GM19438 (cell line): ENCODE measurements around the gene OR9Q1.
"Not testable (repeated sequence)": the region's sequence is repeated elsewhere in the genome, so short reads cannot be mapped to it uniquely, and the experiment has no call there.

Experiments
- ATAC-seq: cut with Tn5 transposase; IDR thresholded peaks from one replicate; pipeline ENCODE4 v1.9.1; 2021; ENCODE audit warnings: low read depth; ENCODE audit not compliant: unreplicated experiment

Gene OR9Q1

DNA sequence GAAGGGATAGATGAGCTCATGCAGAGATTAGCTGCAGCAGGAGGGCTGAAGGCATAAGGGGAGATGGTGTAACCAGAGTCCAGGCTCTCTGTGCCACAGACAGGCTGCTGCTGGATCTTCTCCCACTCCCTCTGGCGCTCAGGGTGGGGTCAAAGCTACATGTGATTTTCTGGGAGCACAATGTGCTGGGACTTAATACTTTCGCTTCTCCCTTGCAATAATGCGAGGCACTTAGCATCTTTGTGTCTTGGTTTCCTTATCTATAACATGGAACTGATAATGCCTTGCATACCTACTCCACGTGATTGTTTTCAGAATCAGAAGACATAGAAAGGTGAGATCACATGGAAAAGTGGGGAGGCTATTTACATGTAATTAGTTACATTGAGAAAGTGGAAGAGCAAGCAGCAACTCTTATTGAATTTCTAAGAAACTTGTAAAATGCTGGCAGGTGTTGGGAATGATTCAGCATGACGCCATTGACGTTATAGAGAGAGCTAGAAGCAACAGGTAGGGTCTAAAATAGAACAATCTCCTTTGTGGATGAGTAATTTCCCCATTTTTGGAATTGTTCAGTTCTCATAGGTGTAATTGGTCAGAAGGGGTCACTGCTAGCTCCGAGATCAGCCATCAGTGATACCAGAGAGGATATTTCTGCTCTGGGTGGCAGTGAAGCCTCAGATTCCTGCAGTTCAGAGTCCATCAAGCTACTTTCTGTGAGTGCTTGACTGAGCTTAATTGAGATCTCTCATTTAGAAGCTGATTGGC lies 109.8 kb downstream of the OR9Q1 start:
- no peak for ATAC-seq

DNA sequence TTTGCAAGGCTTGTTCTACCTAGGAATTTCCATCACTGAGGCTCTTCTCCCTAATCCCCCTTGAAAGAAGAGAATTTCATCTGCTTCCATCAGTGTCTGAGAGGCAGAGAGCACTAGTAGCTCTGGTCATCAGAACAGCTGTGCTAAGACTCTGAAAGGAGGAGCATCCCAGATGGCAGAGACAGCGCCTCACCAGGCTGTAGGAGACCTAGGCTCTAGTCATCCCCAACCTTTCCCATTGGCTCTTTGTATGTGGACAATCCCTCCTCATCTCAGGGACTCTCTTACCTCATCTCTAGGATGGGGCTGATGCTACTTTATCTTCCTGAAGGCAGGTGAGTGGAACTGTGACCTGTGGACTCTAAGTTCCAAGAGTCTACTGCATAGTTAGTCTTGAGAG lies 110.5 kb downstream of the OR9Q1 start:
- ATAC-seq = no peak

DNA sequence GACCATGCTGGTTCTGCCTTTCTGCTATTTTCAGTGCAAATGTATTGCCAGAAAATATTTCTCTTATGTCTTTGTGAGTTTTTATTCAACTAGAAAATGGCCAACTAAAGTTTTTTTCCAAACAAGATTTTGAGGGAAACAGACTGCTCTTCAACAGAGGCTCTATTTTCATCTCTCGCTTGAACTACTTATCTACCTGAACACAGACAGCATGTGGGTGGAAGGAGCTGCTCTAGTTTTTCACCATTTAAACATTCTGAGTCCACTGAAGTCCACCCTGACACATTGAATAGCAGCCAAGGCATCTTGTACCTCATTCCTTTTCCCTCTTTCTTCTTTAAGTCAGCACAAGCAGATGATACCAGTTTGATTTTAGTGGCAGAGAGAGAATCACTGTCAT lies 111.5 kb downstream of the OR9Q1 start:
- ATAC-seq = no peak

- ATAC-seq = no peak
Measured at GRCh38 chr11:58142761-58143160, 119.1 kb downstream of the OR9Q1 start.

DNA sequence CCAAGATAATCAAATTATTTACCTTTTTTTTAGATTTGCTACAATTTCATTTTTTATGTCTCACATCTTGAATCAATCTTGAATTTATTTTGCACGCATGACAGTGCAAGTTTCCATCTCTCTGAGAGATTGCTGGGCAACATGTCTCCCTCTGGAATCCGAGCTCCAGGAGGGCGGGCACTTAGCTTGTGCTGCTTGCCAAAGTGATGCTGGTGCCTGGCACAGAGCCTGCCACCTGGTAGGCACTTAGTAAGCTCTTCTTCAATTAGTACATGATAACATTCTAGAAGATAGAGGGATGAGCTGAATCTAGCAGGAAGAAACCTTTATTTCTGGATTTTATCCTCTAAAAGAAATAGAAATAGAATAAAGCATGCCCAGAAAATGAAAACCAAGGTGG lies 129.1 kb downstream of the OR9Q1 start:
- ATAC-seq = no peak

DNA sequence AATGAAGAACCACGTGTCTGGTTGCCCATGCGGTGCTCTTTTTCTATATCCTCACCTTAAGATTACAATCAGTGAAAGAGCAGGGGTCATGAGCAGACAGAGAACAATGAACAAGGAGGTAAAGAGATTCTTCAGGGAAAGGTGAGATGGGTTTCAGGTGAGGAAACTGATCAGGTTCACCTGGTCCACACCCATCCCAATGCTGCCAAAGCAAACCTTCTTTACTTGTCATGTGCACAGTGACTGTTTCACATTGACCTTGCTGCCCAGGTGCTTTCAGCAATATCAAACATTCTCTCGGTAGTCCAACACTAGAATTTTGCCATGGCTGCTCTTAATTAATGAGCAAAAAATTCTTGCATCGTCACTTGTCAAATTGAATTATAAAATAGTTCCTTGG lies 140.7 kb downstream of the OR9Q1 start:
- ATAC-seq = no peak

GRCh38 chr11:58164990-58165389 lies 141.3 kb downstream of the OR9Q1 start:
- ATAC-seq = no peak

DNA sequence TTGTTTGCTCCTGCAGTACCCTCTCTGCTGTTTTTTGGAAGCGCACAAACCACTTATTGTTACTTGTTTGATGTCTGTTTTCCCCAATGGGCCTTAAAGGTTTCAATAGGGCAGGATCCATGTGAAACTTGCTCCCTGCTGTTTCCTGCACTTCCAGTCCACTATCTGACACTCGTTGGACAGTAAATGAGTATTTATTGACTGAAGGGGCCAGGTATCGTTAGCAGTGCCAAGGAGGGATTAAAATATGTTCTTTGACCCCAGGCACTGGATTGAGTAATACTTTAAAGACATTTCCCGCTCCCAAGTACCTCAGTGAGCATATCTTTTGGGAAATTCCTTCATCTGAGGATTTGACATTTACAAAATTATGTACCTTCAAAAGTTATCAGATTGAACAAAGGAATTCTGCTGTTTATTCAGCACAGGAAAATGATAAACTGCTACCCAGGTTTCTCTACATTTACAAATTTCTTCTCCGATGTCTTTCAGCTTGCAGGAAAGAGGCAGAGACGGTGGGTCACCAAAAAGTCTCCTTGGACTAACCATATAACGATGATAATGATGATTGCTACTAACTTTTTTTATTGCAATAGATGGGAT lies 141.9 kb downstream of the OR9Q1 start:
- no peak for ATAC-seq

DNA sequence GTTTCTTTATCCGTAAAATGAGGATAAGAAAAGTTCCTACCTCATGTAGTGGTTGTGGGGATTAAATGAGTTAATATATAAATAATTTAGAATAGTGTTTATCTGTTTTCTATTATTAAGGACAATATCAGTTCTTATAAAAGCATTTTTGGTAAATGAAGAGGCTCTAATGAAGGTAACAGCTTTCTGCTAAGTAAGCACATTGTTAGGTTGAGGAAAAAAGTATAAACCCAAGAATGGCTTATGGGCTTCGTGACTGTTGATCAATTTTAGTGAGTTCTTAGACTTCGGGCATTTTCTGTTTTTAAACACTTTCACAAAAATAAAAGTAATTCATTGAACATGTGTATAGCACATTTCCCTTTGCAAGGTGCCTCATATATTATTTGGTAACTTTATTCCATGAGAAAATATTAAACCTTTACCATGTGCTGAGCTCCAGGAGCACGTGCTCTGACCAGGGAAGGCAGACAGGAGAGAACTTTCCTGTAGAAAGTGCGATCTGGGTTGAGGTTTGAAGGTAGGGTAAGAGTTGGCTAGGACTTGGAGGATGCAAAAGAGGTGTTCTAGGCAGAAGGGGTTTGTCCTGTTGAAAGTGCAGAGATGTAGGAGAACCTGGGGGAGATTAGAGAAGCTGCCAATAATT lies 153.9 kb downstream of the OR9Q1 start:
- no peak for ATAC-seq

- no peak for ATAC-seq
Measured at GRCh38 chr11:58178444-58178843, 154.8 kb downstream of the OR9Q1 start.

DNA sequence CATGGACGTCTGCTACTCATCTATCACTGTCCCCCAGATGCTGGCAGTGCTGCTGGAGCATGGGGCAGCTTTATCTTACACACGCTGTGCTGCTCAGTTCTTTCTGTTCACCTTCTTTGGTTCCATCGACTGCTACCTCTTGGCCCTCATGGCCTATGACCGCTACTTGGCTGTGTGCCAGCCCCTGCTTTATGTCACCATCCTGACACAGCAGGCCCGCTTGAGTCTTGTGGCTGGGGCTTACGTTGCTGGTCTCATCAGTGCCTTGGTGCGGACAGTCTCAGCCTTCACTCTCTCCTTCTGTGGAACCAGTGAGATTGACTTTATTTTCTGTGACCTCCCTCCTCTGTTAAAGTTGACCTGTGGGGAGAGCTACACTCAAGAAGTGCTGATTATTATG lies 156.0 kb downstream of the OR9Q1 start:
- no peak for ATAC-seq

GRCh38 chr11:58186938-58187337 lies 163.3 kb downstream of the OR9Q1 start:
- ATAC-seq = no peak

DNA sequence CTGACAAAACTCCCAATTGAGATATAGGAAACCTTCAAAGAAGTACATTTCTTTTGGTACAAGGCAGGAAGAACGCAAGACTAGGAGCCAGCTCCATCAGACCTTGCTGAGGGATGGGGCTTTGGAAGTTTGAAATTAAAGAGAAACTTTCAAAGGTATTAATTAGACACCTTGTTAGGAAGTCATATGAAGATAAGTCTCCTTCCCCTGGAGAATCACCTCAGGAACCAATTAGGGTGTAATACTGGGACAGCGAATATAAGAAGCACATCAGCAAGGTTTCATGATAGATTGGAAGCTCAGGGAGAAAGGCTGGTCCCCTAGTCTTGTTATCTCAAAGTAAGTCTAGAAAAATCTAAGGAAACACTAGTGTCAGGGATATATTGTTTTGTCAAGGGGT lies 165.1 kb downstream of the OR9Q1 start, which contains the start of gene OR9Q2:
Gene OR9Q2, plus strand, starts transcription at position 301 of the 400 bp plus-strand sequence. CDS start 1,421 bp downstream, outside the sequence.
- no peak for ATAC-seq

GRCh38 chr11:58192229-58192628 lies 168.5 kb downstream of the OR9Q1 start:
- no peak for ATAC-seq

DNA sequence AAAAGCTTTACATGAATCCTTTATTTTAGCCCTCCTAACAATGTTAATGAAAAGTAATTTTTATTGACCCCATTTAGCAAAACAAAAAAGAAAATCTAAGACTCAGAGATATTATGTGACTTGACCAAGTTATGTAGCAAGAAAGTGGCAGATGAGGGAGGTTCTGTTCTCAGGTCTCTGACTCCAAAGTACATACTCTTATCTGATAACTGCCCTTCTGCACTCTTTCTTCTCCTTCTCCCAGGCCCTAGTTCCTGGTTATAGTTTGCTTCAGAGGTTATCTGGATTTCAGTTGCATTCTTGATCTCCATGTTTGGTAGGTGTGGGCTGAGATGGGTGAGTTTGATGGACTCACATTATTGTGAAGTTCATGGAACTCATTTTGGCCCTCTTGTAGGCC lies 169.7 kb downstream of the OR9Q1 start:
- ATAC-seq = no peak

GRCh38 chr11:58195939-58196338 lies 172.3 kb downstream of the OR9Q1 start:
- no peak for ATAC-seq

DNA sequence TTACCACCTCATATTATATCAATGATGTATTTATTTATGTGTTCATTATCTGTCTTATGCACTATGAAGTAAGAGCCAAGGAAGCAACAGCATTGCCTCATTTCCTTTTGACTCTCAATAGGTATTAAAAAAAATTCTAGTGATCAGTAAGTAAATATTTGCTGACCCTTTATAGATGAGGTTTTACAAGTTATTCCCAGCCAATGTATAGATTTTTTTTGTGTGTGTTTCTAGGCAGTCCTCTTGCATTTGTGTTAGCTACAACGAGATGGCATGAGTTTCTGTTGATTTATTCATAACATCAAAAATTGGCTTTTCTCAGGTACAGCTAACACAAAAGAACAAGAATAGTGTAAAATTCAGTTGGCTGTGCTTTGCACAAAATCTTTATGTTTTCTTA lies 175.6 kb downstream of the OR9Q1 start:
- no peak for ATAC-seq

DNA sequence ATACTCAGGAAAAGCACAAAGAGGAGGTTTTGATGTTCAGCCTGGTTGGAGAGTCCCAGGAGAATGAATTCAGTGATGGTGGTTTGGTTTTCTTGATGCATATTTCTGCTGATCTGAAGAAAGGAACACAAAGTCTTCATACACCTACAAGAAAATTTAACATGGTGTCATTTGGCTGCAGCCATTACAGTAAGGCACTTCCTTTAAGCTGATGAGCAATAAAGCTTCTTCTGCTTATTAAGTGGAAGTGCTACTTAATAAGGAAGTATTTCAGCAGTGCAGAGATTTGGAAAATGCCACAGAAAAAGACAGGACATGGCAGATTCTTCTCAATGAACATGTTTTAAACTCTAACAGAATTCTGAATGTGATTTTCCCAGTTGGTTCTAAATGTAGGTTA lies 180.4 kb downstream of the OR9Q1 start, which contains the start of gene OR1S2:
Gene OR1S2, minus strand, starts transcription at position 101 of the 400 bp plus-strand sequence. Its CDS starts 0 bp downstream, at position 101.
- no peak for ATAC-seq

DNA sequence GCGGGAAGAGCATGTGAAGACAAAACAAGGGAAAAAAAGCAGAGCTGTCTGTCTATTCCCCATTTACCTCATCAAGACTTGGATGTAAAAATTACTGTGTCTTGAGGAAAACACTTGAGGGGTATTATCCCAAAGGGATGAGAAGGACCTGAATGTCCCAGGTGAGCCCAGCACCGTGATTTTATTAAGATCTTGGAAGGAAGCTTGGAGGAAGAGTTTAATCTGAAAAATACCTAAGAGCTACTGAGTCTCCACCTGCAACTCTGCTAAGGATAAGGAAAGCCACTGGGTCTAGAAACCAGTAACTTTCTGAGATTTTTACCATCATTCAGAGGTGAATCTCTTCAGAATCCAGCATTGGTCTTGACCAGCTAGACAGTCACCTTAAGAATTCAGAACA lies 188.7 kb downstream of the OR9Q1 start, which contains the start of gene OR1S1:
Gene OR1S1, plus strand, starts transcription at position 301 of the 400 bp plus-strand sequence.
- not testable (repeated sequence) for ATAC-seq

DNA sequence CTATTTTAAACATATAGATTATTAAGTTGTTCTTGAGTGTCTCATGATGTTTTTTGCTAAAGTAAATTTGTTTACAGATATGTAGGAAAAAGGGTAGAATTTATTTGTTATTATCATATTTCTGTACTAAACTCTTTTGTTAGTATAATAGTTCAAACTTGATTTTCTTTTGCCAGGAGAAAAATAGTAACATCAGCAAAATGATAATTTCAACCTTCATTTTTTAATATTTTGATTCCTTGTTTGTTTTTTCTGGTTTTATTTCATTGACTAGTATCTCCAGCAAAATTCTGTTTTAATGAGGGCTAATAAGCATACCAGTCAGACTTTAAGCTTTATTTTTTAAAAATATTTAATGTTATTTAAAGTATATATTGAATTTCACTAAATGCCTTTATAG lies 192.8 kb downstream of the OR9Q1 start:
- no peak for ATAC-seq

DNA sequence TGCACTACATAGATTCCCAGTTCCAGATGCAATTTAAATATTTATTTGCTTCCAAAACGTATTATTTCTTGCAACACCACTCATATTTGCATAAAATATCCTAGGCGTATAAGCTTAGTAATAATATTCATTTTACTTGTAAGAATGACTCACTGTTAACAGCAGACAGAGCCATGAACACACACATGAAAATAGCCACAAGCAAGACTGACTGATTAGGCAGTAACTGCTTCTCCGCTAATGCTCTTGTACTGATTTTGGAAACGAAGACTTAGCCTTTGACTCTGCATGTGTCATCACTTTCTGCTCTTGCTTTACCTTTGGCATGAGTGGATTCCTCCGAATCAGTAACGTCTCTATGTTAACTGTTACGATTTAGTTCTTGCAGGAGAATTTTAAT lies 199.0 kb downstream of the OR9Q1 start:
- ATAC-seq = no peak
